Choroid plexus epithelial cell (primary cell): ENCODE results near the gene PON2.

Experiments
- DNase-seq: peaks from one replicate; pipeline ENCODE4 v3.0.0-alpha.2; 2010; ENCODE audit warnings: low read depth
- H3K4me3 ChIP-seq: 2 replicates; pipeline ENCODE4 v1.5.1; 2011; ENCODE audit warnings: low read depth, mild to moderate bottlenecking, control low read depth, low read length, moderate library complexity
- TF ChIP-seq, protein P1 (sequence below): conservative IDR thresholded peaks from 2 replicates; pipeline ENCODE4 v1.5.1; 2011; ENCODE audit warnings: low read depth, mild to moderate bottlenecking, control low read depth, inconsistent platforms, low read length, moderate library complexity

Gene PON2

DNA sequence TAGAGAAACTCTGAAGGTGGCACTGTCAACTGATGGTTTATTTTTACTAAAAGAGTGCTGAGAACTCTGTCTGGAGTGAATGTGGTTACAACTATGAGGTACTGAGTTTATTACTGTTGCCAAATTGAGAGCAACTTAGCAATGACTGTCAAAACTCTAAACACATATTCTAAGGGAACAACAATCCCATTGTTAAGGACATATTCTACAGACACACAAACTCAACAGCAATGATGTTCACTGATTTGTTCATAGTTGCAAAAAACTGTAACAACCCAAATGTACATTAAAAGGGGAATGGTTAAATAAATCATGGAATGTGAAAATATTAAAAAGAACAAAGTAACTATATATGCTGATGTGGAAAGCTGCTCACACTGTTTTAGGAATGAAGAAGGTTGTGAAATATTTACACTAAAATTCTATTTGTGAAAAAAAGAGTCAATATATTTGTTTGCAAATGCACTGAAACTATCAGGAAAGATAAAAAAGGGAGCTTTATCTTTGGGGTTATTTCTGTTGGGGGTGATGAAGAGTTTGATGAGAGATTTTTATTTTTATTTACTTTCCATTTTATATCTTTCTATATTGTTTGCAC lies 12.9 kb downstream of the PON2 start:
- TF ChIP-seq, protein P1, sequence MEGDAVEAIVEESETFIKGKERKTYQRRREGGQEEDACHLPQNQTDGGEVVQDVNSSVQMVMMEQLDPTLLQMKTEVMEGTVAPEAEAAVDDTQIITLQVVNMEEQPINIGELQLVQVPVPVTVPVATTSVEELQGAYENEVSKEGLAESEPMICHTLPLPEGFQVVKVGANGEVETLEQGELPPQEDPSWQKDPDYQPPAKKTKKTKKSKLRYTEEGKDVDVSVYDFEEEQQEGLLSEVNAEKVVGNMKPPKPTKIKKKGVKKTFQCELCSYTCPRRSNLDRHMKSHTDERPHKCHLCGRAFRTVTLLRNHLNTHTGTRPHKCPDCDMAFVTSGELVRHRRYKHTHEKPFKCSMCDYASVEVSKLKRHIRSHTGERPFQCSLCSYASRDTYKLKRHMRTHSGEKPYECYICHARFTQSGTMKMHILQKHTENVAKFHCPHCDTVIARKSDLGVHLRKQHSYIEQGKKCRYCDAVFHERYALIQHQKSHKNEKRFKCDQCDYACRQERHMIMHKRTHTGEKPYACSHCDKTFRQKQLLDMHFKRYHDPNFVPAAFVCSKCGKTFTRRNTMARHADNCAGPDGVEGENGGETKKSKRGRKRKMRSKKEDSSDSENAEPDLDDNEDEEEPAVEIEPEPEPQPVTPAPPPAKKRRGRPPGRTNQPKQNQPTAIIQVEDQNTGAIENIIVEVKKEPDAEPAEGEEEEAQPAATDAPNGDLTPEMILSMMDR, result no peak
- H3K4me3 ChIP-seq, result no peak overlapping the region
- peak; percentile 49 for DNase-seq

DNA sequence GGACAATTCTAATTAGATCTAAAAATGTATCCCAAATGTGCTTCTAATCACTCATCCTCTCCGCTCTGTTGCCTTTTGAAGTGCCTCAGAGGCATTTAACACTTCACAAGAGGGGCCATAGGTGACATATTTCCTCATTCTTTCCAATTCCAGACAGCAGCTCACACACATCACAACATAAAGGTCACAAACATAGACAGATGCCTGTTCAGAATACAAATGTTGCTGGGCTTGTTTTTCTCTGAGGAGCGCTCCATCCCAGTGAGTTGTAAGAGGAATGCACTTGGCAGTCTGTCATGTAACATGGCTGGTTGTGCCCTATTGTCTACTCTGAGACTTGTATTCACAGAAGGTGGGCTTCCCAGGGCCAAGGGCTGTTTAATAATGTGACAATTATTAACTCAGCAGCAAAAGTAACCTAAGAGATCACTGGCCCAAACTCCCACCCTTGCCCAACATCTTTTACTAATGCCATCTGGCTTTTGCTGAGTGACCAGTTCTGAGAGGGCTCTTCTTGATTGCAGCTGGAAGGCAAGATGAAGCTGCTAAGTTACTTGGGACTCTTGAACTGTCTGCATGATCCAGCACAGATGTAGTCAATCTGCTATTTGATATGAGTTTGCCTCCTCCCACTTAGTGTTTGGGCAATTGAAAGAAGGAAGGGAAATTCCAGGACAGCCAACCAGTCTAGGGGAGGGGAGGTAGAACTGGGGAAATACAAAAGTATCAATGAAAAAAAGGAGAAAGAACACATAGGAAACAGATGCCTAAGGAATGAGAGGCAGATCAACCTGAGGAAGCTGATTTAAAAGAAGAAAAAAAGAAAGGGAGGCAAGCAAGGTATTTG lies 13.6 kb downstream of the PON2 start:
- peak; percentile 84 for DNase-seq
- no peak overlapping the region for H3K4me3 ChIP-seq
- TF ChIP-seq, protein P1, result no peak

DNA sequence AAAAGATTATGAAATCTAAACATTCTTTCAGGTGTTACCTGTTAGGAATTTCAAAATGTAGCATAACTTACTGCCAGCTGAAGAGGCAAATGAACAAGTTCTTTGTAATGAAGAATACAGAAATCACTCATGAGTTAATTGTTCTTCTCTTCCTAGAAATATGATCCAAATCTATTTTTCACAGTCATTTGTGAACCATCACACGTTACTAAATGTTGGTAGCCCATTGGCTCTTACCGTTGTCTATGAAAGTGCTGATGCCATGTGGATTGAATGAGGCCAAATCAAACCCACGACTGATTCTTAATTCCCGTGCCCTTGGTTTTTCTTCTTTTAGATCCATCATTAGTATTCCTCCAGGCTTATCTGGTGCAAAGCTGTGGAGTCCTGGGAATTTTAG lies 22.8 kb downstream of the PON2 start:
- DNase-seq, result no peak
- TF ChIP-seq, protein P1, result no peak
- no peak overlapping the region for H3K4me3 ChIP-seq

DNA sequence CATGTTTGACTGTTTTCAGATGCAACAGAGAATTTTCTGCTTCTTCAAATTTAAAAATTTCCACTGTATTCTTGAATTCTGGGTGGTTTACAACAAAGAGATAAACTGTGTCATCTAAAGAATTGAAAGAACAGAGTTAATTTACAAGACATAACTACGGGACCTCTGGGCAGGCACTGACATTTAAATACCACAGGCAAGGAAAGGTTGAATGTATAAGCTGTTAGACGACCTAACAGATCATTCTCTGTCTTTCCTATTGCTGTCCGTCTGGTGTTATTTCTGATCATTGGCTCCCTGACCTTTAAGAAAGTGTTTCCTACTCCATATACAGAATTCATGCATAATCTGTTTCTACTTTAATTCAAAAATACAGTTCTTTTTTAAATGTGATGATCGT lies 23.2 kb downstream of the PON2 start:
- H3K4me3 ChIP-seq, result no peak overlapping the region
- TF ChIP-seq, protein P1, result no peak
- DNase-seq, result no peak

DNA sequence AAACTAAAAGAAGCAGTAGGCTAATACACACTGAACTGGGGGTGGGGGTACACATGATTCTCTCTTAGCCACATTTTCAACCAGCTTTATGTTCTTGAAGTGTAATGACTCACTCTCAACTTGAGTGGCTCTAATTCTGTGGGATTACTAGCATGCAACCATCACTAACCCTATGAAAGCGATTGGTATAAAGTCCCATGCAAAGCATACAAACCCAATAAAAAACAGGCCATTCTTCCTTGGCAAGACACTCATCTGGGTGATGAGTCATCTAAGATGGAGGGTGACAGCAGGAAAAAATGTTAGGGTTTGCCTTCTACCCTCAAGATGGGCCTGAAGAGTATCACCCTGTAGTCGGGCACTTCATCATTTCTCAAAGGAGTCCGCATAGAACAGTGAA lies 23.8 kb downstream of the PON2 start:
- H3K4me3 ChIP-seq, result no peak overlapping the region
- no peak for DNase-seq
- TF ChIP-seq, protein P1, result no peak

DNA sequence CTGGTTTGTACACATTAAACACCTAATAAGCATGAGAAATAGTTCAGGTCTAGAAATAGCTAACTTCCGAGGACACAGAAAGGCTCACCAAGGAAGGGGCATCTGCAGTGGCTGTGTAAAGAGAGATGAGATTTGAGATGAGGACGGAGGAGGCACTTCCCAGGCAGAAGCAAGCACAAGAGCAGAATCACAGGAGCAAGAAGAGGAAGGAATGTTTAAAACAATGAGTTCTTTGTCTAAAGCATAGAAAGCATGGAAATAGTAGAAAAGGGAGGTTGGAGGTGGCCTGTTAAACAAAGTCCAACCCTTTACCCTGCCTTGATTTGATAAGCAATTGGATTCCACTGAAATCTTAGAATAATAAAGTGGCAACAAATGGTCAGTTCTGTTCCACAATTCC lies 27.1 kb downstream of the PON2 start:
- H3K4me3 ChIP-seq, result no peak overlapping the region
- TF ChIP-seq, protein P1, result no peak
- no peak for DNase-seq
